GM18858 (cell line): Measurements from ENCODE around the gene DZIP1.
"Not testable (repeated sequence)": the region's sequence is repeated elsewhere in the genome, so short reads cannot be mapped to it uniquely, and the experiment has no call there.

ENCODE experiments used
- ATAC-seq: cut with Tn5 transposase; IDR thresholded peaks from one replicate; pipeline ENCODE4 v1.9.1; 2021; ENCODE audit not compliant: unreplicated experiment

DZIP1 gene

GRCh38 chr13:95604556-95604915 lies 40.0 kb downstream of the DZIP1 start:
- ATAC-seq, result no peak

- ATAC-seq, result no peak
These were observed 40.5 kb downstream of the DZIP1 start for GRCh38 chr13:95603887-95604555.

- no peak for ATAC-seq
These were observed 42.6 kb downstream of the DZIP1 start for GRCh38 chr13:95601906-95602305.

- no peak for ATAC-seq
These were observed 43.3 kb downstream of the DZIP1 start for GRCh38 chr13:95601216-95601615.

- no peak for ATAC-seq
These were observed 47.8 kb downstream of the DZIP1 start for GRCh38 chr13:95596701-95597100.

- no peak for ATAC-seq
These were observed 51.0 kb downstream of the DZIP1 start for GRCh38 chr13:95593462-95593861.

- no peak for ATAC-seq
These were observed 55.8 kb downstream of the DZIP1 start for GRCh38 chr13:95588721-95589120.

GRCh38 chr13:95588134-95588533 lies 56.4 kb downstream of the DZIP1 start:
- no peak for ATAC-seq

GRCh38 chr13:95585867-95586266 lies 58.6 kb downstream of the DZIP1 start:
- ATAC-seq, result no peak

- ATAC-seq, result peak; percentile 99
These were observed 65.2 kb downstream of the DZIP1 start for GRCh38 chr13:95579303-95579702.

- no peak for ATAC-seq
These were observed 71.3 kb downstream of the DZIP1 start for GRCh38 chr13:95573221-95573620.

- no peak for ATAC-seq
These were observed 72.6 kb downstream of the DZIP1 start for GRCh38 chr13:95571941-95572340.

- ATAC-seq, result no peak
These were observed 74.5 kb downstream of the DZIP1 start for GRCh38 chr13:95570016-95570415.

- no peak for ATAC-seq
These were observed 76.4 kb downstream of the DZIP1 start for GRCh38 chr13:95568131-95568530.

- not testable (repeated sequence) for ATAC-seq
These were observed 78.7 kb downstream of the DZIP1 start for GRCh38 chr13:95565758-95566157.

GRCh38 chr13:95564733-95565291 lies 79.7 kb downstream of the DZIP1 start:
- ATAC-seq, result no peak

GRCh38 chr13:95564091-95564490 lies 80.4 kb downstream of the DZIP1 start:
- ATAC-seq, result no peak

- ATAC-seq, result no peak
These were observed 84.1 kb downstream of the DZIP1 start for GRCh38 chr13:95560387-95560786.

GRCh38 chr13:95559100-95559499 lies 85.4 kb downstream of the DZIP1 start:
- ATAC-seq, result no peak

- ATAC-seq, result no peak
These were observed 87.5 kb downstream of the DZIP1 start for GRCh38 chr13:95557013-95557412.

- ATAC-seq, result no peak
These were observed 90.7 kb downstream of the DZIP1 start for GRCh38 chr13:95553581-95554385.
